Osteoblast (primary cell): ENCODE results near the gene HARS1. TPM values are rescaled to one million over a fixed set of nuclear protein-coding genes. Genes with fewer than 3 reads are reported as not detected.

ENCODE experiments used
- DNase-seq: peaks from one replicate; pipeline ENCODE4 v3.0.0; 2011; ENCODE audit warnings: low spot score, mixed read lengths; ENCODE audit not compliant: insufficient read length; ENCODE audit errors: missing footprints
- H2AFZ ChIP-seq: 2 replicates; pipeline ENCODE4 v1.6.0; 2011; ENCODE audit warnings: mild to moderate bottlenecking, low read length
- H3K27ac ChIP-seq: 2 replicates; pipeline ENCODE4 v1.5.1; 2011; ENCODE audit warnings: mild to moderate bottlenecking, low read depth, low read length, moderate library complexity
- H3K27me3 ChIP-seq: 2 replicates; pipeline ENCODE4 v1.6.0; 2012; ENCODE audit warnings: mild to moderate bottlenecking, control low read depth, inconsistent platforms, low read length, moderate library complexity; ENCODE audit not compliant: insufficient read depth
- H3K36me3 ChIP-seq: 2 replicates; pipeline ENCODE4 v1.5.1; 2011; ENCODE audit warnings: mild to moderate bottlenecking, low read length, control low read depth, moderate library complexity; ENCODE audit not compliant: insufficient read depth
- H3K4me1 ChIP-seq: 2 replicates; pipeline ENCODE4 v1.5.1; 2011; ENCODE audit warnings: mild to moderate bottlenecking, low read length, control low read depth, moderate library complexity; ENCODE audit not compliant: insufficient read depth
- H3K4me2 ChIP-seq: 2 replicates; pipeline ENCODE4 v1.6.0; 2011; ENCODE audit warnings: mild to moderate bottlenecking, low read length; ENCODE audit not compliant: insufficient read depth
- H3K4me3 ChIP-seq: fragments of 200-600 bp; sonication (generic); 3 replicates; pipeline ENCODE4 v1.5.1; 2012; ENCODE audit warnings: mild to moderate bottlenecking, low read length, inconsistent platforms; ENCODE audit not compliant: insufficient read depth
- H3K79me2 ChIP-seq: 2 replicates; pipeline ENCODE4 v1.6.0; 2012; ENCODE audit warnings: mild to moderate bottlenecking, low read length, control low read depth, inconsistent platforms; ENCODE audit not compliant: insufficient read depth
- H3K9me3 ChIP-seq: 2 replicates; pipeline ENCODE4 v1.5.1; 2011; ENCODE audit warnings: low read depth, low read length, control low read depth
- H4K20me1 ChIP-seq: 2 replicates; pipeline ENCODE4 v1.6.0; 2012; ENCODE audit warnings: mild to moderate bottlenecking, low read length, control low read depth; ENCODE audit not compliant: insufficient read depth
- total RNA-seq: library from RNA; depleted of rRNA; stranded (reverse); fragments of >200 nt; gene quantifications from 2 replicates; pipeline ENCODE4 v1.2.3, GENCODE V29; 2012
- TF ChIP-seq, protein P1 (sequence below): IDR thresholded peaks from 2 replicates; pipeline ENCODE4 v1.5.1; 2011; ENCODE audit warnings: mild to moderate bottlenecking, low read depth, low read length, moderate library complexity; ENCODE audit errors: extremely low read depth

Gene HARS1
- total RNA-seq, 1 donor: 41.6 TPM

DNA sequence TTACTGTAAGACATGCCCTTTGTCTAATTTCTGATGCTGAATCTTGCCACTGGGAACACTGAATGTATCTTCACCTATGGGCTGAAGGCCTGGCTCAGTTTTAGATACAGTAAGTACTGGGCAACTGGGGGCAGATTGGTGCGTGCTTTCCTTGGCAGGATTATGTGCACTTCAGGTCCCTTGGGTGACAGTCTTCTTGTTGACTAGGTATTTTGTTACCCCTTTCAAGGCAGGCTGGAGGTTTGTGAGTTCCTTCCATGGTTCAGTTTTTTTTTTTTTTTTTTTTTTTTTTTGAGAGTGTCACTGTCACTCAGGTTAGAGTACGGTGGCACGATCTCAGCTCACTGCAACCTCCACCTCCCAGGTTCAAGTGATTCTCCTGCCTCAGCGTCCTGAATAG is 16.6 kb upstream of the HARS1 start:
- no peaks in the 10 kb centered on the region for H3K4me1 ChIP-seq
- no peak overlapping the region for H3K4me2 ChIP-seq
- H3K36me3 ChIP-seq: peaks cover 41% of the 10 kb centered on the region
- TF ChIP-seq, protein P1, sequence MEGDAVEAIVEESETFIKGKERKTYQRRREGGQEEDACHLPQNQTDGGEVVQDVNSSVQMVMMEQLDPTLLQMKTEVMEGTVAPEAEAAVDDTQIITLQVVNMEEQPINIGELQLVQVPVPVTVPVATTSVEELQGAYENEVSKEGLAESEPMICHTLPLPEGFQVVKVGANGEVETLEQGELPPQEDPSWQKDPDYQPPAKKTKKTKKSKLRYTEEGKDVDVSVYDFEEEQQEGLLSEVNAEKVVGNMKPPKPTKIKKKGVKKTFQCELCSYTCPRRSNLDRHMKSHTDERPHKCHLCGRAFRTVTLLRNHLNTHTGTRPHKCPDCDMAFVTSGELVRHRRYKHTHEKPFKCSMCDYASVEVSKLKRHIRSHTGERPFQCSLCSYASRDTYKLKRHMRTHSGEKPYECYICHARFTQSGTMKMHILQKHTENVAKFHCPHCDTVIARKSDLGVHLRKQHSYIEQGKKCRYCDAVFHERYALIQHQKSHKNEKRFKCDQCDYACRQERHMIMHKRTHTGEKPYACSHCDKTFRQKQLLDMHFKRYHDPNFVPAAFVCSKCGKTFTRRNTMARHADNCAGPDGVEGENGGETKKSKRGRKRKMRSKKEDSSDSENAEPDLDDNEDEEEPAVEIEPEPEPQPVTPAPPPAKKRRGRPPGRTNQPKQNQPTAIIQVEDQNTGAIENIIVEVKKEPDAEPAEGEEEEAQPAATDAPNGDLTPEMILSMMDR: no peak
- H4K20me1 ChIP-seq: no peaks in the 10 kb centered on the region
- H2AFZ ChIP-seq: no peak overlapping the region
- no peak overlapping the region for H3K4me3 ChIP-seq
- peaks cover 2% of the 10 kb centered on the region for H3K79me2 ChIP-seq
- no peaks in the 10 kb centered on the region for H3K9me3 ChIP-seq
- no peaks in the 10 kb centered on the region for H3K27me3 ChIP-seq
- H3K27ac ChIP-seq: no peak overlapping the region
- DNase-seq: no peak

DNA sequence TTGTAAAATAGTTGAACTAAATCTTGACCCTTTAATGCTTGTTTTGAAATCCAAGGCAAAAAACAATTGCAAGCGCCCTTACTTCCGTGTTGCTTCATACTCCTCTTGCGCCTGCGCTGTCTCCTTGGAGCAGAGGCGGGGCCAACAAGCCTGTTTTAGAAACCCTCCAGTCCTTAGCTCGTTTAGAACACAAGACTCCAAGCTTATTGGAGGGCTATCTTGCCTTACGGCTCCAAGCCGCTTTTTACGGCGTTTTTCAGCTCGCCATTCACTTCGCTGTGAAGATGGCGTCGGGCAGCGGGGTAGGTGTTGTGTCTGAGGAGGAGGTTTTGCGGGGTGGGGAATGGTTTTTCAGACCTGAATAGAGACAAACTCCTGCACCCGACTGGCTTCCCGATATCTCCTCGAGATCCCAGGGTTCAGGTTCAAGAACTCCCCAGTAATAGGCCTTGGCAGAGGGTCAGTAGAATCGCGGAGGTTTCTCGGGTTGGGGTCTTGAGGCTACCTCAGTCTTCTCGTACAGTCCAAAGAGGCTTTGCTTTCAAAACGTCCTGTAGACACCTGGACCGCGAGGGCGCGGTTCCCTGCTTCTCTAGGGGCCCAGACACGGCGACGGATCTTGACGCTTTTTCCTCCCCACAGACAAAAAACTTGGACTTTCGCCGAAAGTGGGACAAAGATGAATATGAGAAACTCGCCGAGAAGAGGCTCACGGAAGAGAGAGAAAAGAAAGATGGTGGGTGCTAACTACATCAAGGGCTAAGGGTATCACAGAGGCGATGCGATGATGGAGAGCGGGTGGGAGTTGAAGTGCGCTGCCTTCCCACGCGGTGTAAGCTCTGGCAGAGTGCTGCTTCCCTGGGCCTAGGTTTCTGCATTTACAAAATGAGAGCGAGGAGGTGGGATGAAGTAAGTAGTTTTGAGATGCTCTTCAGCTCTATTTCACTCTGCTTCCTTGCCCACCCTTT is 9.3 kb upstream of the HARS1 start, which contains the start of gene ZMAT2:
Gene ZMAT2, plus strand, starts transcription at position 271 of the 968 bp plus-strand sequence. Its CDS starts 14 bp downstream, at position 285.
- Histone ChIP-seq H3K4me3 (peak within 1 kb of the TSS; percentile 87), H3K4me2 (peak within 1 kb of the TSS; percentile 97), H3K27me3 (no peaks in the 10 kb centered on the region), H3K79me2 (peaks cover 31% of the 10 kb centered on the region), H2AFZ (peak within 1 kb of the TSS; percentile 81), H3K4me1 (peaks cover 8% of the 10 kb centered on the region), H3K27ac (peak within 1 kb of the TSS; percentile 66), H4K20me1 (peaks cover 7% of the 10 kb centered on the region), H3K9me3 (no peaks in the 10 kb centered on the region), H3K36me3 (peaks cover 79% of the 10 kb centered on the region)
- peak; percentile 87 for DNase-seq
- TF ChIP-seq, protein P1: no peak

DNA sequence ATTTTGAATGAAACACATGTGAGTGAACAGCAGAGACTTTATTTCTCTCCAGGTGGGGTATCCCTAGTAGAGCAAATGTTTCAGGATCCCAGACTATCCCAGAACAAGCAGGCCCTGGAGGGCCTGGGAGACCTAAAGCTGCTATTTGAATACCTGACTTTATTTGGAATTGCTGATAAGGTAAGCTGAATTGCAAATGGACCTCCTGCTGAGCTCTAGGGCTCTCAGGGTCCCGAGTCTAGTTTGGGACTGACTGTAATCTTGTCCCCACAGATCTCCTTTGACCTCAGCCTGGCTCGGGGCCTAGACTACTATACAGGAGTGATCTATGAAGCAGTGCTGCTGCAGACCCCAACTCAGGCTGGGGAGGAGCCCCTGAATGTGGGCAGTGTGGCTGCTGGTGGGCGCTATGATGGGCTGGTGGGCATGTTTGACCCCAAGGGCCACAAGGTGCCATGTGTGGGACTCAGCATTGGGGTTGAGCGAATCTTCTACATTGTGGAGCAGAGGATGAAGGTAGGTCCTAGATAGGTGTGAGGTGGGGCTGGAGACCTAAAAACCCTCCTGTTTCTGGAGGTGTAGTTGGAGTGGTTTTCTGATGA is 5.8 kb upstream of the HARS1 start:
- Histone ChIP-seq H3K4me2 (no peak overlapping the region), H3K4me3 (no peak overlapping the region), H3K36me3 (peaks cover 69% of the 10 kb centered on the region), H2AFZ (no peak overlapping the region), H3K27me3 (no peaks in the 10 kb centered on the region), H3K4me1 (peaks cover 13% of the 10 kb centered on the region), H3K27ac (no peak overlapping the region), H4K20me1 (peaks cover 10% of the 10 kb centered on the region), H3K9me3 (no peaks in the 10 kb centered on the region), H3K79me2 (peaks cover 56% of the 10 kb centered on the region)
- no peak for DNase-seq
- TF ChIP-seq, protein P1: no peak

DNA sequence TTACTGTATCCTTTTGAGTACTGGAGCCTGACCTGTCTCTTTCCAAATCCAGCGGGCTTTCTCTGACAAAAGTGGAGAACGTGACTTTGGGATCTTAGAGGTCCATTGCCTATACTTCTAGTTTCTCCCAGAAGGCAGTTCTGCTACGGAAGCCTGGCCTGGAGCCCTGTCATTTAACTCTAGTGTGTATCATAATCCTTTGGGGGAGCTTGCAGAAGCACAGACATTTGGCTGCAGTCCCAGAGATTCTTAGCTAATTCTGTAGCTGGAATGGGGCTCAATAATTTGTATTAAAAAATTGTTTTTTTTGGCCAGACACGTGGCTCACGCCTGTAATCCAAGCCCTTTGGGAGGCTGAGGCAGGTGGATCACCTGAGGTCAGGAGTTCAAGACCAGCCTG is 3.1 kb upstream of the HARS1 start:
- Histone ChIP-seq H4K20me1 (peaks cover 6% of the 10 kb centered on the region), H3K27me3 (no peaks in the 10 kb centered on the region), H3K4me1 (peaks cover 12% of the 10 kb centered on the region), H3K36me3 (peaks cover 65% of the 10 kb centered on the region), H3K4me2 (no peak overlapping the region), H2AFZ (no peak overlapping the region), H3K27ac (no peak overlapping the region), H3K9me3 (no peaks in the 10 kb centered on the region), H3K4me3 (no peak overlapping the region), H3K79me2 (peaks cover 60% of the 10 kb centered on the region)
- TF ChIP-seq, protein P1: no peak
- no peak for DNase-seq
